Stimulated activated CD4-positive, alpha-beta T cell treated with anti-CD3 and anti-CD28 coated beads, TNF-alpha, amount 100 ng/mL, for 4 hours (primary cell): ENCODE results near the gene TMEM107.
A peak's percentile ranks its signal among the peaks of the same experiment; 100 is the strongest.
"Not testable (repeated sequence)": the region's sequence is repeated elsewhere in the genome, so short reads cannot be mapped to it uniquely, and the experiment has no call there.

Source experiments
- DNase-seq, 3 experiments: peaks; one replicate each; pipeline ENCODE4 v3.0.0-alpha.2; 2020; ENCODE audit warnings: low read depth in 3 of 3

The TMEM107 gene

GRCh38 chr17:8189711-8190477 is 13.7 kb upstream of the TMEM107 start, which contains the start of gene BORCS6:
Gene BORCS6 (minus strand): TSS chr17:8190180. CDS start chr17:8190140, 40 bp downstream.
- DNase-seq: peak; percentile 79 to 91 (median 88)

GRCh38 chr17:8189041-8189710 is 13.0 kb upstream of the TMEM107 start:
- no peak for DNase-seq

GRCh38 chr17:8188263-8188839 is 12.2 kb upstream of the TMEM107 start:
- no peak for DNase-seq

GRCh38 chr17:8187517-8188262 is 11.5 kb upstream of the TMEM107 start:
- DNase-seq: peak; percentile 86 to 89 (median 86)

GRCh38 chr17:8186787-8187516 is 10.8 kb upstream of the TMEM107 start:
- peak; percentile 88 to 98 (median 88) for DNase-seq

GRCh38 chr17:8186446-8186786 is 10.2 kb upstream of the TMEM107 start:
- no peak for DNase-seq

GRCh38 chr17:8185582-8186445 is 9.6 kb upstream of the TMEM107 start:
- peak; percentile 83 to 98 (median 89) for DNase-seq

- no peak for DNase-seq
Observed at GRCh38 chr17:8176998-8177731, 985 bp upstream of the TMEM107 start.

GRCh38 chr17:8175795-8176196 is 384 bp downstream of the TMEM107 start:
- DNase-seq: no peak

GRCh38 chr17:8173871-8174322 is 2.3 kb downstream of the TMEM107 start:
- DNase-seq: no peak

GRCh38 chr17:8173056-8173870 is 2.9 kb downstream of the TMEM107 start:
- DNase-seq: peak in 2 of 3 experiments; percentile 62 to 65

- not testable (repeated sequence) for DNase-seq
Observed at GRCh38 chr17:8170186-8170585, 6.0 kb downstream of the TMEM107 start.

GRCh38 chr17:8167526-8167925 is 8.7 kb downstream of the TMEM107 start:
- no peak for DNase-seq

GRCh38 chr17:8166731-8167130 is 9.4 kb downstream of the TMEM107 start:
- DNase-seq: no peak

GRCh38 chr17:8164815-8165131 is 11.4 kb downstream of the TMEM107 start:
- DNase-seq: no peak

GRCh38 chr17:8163978-8164814 is 12.0 kb downstream of the TMEM107 start:
- peak in 2 of 3 experiments; percentile 36 to 51 for DNase-seq

GRCh38 chr17:8162997-8163977 is 12.9 kb downstream of the TMEM107 start:
- DNase-seq: no peak
